GM19328 (cell line): Measurements from ENCODE around the gene HHAT.

Experiments used
- ATAC-seq: cut with Tn5 transposase; IDR thresholded peaks from one replicate; pipeline ENCODE4 v1.9.1; 2021; ENCODE audit warnings: mild to moderate bottlenecking, moderate library complexity; ENCODE audit not compliant: unreplicated experiment

Gene HHAT

GRCh38 chr1:210328746-210329503 lies at the start of gene HHAT:
TSS of gene HHAT (plus strand) at chr1:210328902. CDS start at chr1:210348976, 20,074 bp downstream.
- ATAC-seq: peak; percentile 49

GRCh38 chr1:210280221-210280620 lies 48.5 kb upstream of the HHAT start:
- no peak for ATAC-seq

GRCh38 chr1:210288116-210288515 lies 40.6 kb upstream of the HHAT start:
- no peak for ATAC-seq

- ATAC-seq: no peak
Observed at GRCh38 chr1:210289248-210289647, 39.5 kb upstream of the HHAT start.

- ATAC-seq: no peak
Observed at GRCh38 chr1:210291081-210291764, 37.5 kb upstream of the HHAT start.

GRCh38 chr1:210291786-210292230 lies 36.9 kb upstream of the HHAT start:
- ATAC-seq: no peak

GRCh38 chr1:210292231-210292871 lies 36.4 kb upstream of the HHAT start:
- ATAC-seq: no peak

DNA sequence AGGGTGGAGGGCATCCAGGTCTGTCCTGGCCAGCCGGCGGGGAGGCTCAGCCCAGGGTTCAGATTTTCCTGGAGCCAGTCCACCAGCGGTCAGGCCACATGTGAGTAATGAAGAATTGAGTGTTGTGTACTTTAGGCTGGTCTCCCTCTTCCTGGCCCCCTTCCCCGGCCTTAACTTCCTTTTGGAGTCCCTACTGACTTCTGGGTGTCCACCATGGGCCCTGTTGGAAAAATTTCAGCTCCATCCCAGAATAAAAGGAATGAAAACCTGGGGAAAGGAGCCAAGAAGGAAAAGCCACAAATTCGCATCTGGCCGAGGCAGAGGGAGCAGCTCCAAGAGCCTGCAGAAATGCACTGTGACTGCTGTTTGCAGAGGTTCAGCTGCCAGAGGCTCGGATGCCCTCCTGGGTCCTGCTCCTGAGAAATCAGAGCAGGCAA lies 35.5 kb upstream of the HHAT start:
- ATAC-seq: no peak

DNA sequence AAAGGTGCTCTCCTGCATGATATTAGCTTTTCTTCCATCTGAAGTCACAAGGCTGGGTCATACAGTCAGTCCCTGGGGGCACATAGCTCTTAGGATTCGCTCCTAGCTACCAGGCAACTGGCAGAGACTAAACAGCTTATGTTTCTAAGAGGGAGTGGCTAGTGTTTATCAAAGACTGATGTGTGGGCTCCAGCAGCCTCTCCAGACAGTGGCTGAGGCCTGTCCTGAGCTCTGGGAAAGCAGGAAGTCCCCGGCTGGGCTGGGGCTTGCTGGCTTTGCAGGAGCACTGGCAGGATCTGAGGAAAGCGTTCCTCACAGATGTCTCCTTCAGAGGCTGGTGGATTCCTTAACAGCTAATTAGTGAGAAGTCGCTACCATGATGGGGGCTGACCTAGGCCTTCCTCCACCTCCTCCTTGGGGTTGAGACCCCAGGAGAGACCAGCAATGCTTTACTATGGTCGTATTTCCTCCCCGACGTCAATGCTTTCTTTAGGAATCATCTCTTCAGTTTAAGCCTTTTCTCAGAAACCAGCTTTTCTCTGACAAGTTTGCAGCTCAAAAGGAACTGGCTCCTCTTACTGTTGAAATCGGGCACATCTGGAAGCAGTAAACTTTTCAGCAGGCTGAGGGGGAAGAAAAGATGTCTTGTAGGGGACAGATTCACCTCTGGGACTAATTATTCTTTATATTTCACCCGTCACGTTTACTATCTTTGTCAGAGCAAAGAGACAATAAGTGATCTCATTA lies 33.5 kb upstream of the HHAT start:
- ATAC-seq: no peak

- ATAC-seq: no peak
Observed at GRCh38 chr1:210296682-210297081, 32.0 kb upstream of the HHAT start.

DNA sequence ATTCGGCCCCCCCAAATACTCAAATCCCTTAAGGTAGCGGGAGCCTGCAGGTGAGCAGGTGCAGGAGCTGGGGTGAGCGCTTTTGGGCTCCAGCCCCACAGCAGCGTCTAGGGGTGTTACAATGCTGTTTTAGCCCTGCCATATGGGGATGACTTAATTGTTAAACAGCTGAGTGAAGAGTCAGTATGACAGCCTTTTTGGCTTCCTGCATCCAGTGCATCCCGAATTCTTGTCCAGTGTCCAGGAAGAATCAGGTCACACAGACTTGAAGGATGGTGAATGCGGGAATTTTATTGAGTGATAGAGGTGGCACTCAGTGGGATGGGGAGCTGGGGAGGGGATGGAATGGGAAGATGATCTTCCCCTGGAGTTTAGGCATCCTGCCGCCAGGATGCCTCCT lies 30.4 kb upstream of the HHAT start:
- ATAC-seq: no peak

DNA sequence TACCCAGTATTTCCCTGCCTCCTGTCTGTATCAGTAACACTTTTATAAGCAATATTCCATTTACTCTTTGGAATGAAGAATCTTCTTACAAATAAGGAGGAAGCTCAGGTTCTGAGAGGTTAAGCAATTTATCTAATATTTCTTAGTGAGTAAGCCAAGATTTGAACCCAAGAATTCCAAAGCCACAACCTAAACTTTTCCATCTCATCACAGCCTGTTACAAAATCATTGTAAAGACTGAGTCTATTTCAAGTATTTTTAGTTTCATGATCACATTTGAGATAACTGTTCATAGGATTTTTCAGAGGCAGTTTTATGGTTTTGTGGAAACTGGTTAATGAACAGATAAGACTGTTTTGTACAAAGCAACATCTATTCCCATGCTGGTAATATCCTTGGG lies 29.8 kb upstream of the HHAT start:
- ATAC-seq: no peak

GRCh38 chr1:210299501-210299900 lies 29.2 kb upstream of the HHAT start:
- ATAC-seq: no peak

GRCh38 chr1:210300923-210301614 lies 27.6 kb upstream of the HHAT start:
- no peak for ATAC-seq

DNA sequence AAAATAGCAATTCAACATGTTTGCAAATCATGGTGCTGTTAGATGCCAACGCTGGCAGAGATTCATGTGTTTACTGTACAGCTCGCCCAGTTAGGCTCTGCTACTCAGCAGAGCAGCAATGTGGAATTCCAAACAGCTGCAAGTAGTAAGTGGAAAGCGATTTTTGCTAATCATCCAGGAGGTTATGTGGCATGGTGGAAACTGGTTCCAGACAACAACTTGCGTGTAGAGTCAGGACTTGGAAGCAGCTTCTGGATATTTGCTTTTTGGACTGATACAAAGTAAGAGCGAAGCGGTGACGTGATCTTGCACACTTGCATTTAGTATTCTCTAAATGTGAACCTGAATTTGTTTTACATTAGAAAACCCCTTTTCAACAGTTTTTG lies 27.1 kb upstream of the HHAT start:
- no peak for ATAC-seq

DNA sequence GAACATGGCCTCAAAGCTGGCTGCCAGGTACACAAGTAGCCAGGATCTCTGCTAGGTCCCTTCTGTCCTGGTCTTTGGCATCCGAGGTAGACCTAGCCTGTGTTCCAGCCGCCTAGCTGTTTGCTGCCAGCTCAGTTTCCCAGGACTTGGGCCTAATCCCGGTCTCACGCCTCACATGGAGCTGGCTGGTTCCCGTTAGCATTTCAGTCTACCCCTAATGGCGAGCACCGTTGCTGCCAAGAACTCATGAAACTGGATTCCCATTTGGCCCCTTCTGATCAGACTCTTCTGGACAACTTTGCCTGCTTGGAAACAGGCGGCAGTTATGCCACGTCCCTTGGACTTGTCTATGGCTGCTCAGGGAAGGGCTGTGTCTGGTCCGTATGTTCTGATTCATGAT lies 26.2 kb upstream of the HHAT start:
- no peak for ATAC-seq

GRCh38 chr1:210303391-210303790 lies 25.3 kb upstream of the HHAT start:
- no peak for ATAC-seq

DNA sequence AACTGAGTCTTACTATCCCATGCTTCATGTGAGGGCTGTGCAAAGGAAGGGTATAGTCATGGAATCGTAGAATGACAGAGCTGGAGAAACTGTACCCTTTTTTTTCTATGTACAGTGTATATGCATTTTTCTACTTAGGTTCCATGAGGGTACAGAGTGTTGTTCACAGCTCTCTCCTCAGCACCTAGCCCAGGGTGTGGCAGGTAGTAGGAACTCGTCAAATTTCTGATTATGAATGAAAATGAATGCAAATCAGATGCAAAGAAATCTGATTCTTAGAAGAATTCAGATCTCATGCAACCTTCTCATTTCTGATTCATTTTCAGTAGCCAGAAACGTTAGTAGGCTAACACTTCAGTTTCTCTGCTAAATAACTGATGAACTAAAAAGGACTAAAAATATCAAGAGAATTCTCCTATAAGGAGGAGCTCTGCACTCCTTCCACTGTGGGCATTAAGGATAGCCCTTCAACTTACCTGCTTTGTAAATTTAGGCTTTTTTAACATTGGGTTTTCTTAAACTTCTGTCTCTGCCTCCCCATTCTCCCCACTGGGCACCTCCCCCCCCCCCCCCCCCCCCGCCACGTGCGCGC lies 18.0 kb upstream of the HHAT start:
- no peak for ATAC-seq

DNA sequence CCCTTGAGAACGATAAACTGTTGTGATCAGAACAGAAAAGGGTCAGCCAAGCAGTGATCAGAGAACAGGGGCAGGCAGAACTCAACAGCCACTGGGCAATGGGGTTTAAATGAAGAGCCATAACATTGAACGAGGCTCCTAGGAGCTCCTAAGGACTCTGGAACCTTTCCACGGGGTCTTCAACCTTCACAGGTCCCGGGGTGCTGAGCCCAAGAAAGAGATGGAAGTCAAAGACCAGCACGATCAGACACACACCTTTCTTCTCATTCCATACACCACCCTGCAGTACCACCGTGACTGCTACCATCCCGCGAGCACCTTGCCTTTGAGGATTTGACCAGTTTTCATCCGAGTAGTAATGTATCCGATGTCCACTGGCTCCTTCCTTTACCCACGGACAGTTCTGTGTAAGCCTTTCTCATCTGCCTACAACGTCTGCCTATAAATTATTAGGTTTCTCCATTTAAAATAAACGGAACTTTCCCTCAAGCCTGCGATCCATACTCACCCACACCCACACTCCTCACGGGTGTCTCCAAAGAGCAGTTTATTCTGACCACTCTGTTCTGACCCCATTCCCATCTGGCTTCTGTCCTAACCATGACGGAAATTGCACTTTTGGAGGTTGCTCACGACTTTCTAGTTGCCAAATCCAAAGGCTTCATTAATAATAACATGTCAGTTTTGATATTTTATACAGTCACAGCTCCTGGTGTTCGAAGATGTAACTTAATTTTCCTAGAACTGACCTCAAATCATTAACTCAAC lies 16.8 kb upstream of the HHAT start:
- no peak for ATAC-seq
